Astrocyte (in vitro differentiated cells and primary cell): ENCODE results near the gene RWDD1. TPM values are rescaled to one million over a fixed set of nuclear protein-coding genes. Genes with fewer than 3 reads are reported as not detected.

Experiments used
- DNase-seq: peaks from one replicate; pipeline ENCODE4 v3.0.0-alpha.2; 2010; ENCODE audit warnings: low read depth
- FAIRE-seq: peaks from 2 replicates; lab custom pipeline; 2011; peaks lifted over from hg19 to GRCh38; lab: Jason Lieb, UNC
- H2AFZ ChIP-seq: 2 replicates; pipeline ENCODE4 v1.6.0; 2012; ENCODE audit warnings: low read depth, low read length, inconsistent platforms
- H3K27ac ChIP-seq: 2 replicates; pipeline ENCODE4 v1.5.1; 2011; ENCODE audit warnings: low read depth, low read length, inconsistent platforms
- H3K27me3 ChIP-seq: 2 replicates; pipeline ENCODE4 v1.6.0; 2011; ENCODE audit warnings: low read length, inconsistent platforms; ENCODE audit not compliant: insufficient read depth
- H3K36me3 ChIP-seq: 2 replicates; pipeline ENCODE4 v1.5.1; 2011; ENCODE audit warnings: low read length, inconsistent platforms; ENCODE audit not compliant: insufficient read depth
- H3K4me1 ChIP-seq: 2 replicates; pipeline ENCODE4 v1.5.1; 2011; ENCODE audit warnings: low read length, inconsistent platforms; ENCODE audit not compliant: insufficient read depth
- H3K4me2 ChIP-seq: 2 replicates; pipeline ENCODE4 v1.6.0; 2012; ENCODE audit warnings: low read length, inconsistent platforms
- H3K4me3 ChIP-seq: 2 replicates; pipeline ENCODE4 v1.5.1; 2011; ENCODE audit warnings: low read depth, mild to moderate bottlenecking, low read length, inconsistent platforms; ENCODE audit not compliant: insufficient read depth
- H3K79me2 ChIP-seq: 2 replicates; pipeline ENCODE4 v1.6.0; 2012; ENCODE audit warnings: mild to moderate bottlenecking, low read length, inconsistent platforms; ENCODE audit not compliant: insufficient read depth
- H3K9ac ChIP-seq: 2 replicates; pipeline ENCODE4 v1.6.0; 2012; ENCODE audit warnings: mild to moderate bottlenecking, low read length, inconsistent platforms
- H3K9me3 ChIP-seq: 2 replicates; pipeline ENCODE4 v1.5.1; 2012; ENCODE audit warnings: low read depth, mild to moderate bottlenecking, low read length, inconsistent platforms; ENCODE audit not compliant: insufficient read depth
- H4K20me1 ChIP-seq: 2 replicates; pipeline ENCODE4 v1.6.0; 2012; ENCODE audit warnings: low read length, inconsistent platforms; ENCODE audit not compliant: insufficient read depth
- H3K27ac Mint-ChIP-seq: one replicate; pipeline ENCODE4 v1.8.0; 2021; ENCODE audit warnings: mild to moderate bottlenecking, mixed read lengths; ENCODE audit not compliant: unreplicated experiment
- H3K27me3 Mint-ChIP-seq: one replicate; pipeline ENCODE4 v1.8.0; 2021; ENCODE audit warnings: low read depth, mixed read lengths; ENCODE audit not compliant: unreplicated experiment
- H3K36me3 Mint-ChIP-seq: one replicate; pipeline ENCODE4 v1.8.0; 2021; ENCODE audit warnings: low read depth, mixed read lengths; ENCODE audit not compliant: unreplicated experiment
- H3K4me1 Mint-ChIP-seq: one replicate; pipeline ENCODE4 v1.8.0; 2021; ENCODE audit warnings: low read depth, mixed read lengths; ENCODE audit not compliant: unreplicated experiment
- H3K4me3 Mint-ChIP-seq: one replicate; pipeline ENCODE4 v1.8.0; 2021; ENCODE audit warnings: mild to moderate bottlenecking, moderate library complexity, mixed read lengths; ENCODE audit not compliant: unreplicated experiment
- H3K9me3 Mint-ChIP-seq: one replicate; pipeline ENCODE4 v1.8.0; 2021; ENCODE audit warnings: mild to moderate bottlenecking, mixed read lengths; ENCODE audit not compliant: unreplicated experiment
- EZH2 ChIP-seq: IDR thresholded peaks from 2 replicates; pipeline ENCODE4 v1.6.1; 2012; ENCODE audit warnings: mild to moderate bottlenecking, low read length, inconsistent platforms; ENCODE audit not compliant: insufficient read depth
- total RNA-seq: library from RNA; stranded (reverse); gene quantifications from 2 replicates; pipeline ENCODE4 v1.2.1, GENCODE V29; 2021
- TF ChIP-seq, protein P1 (sequence below): IDR thresholded peaks from 2 replicates; pipeline ENCODE4 v1.5.1; 2011; ENCODE audit warnings: low read depth, mild to moderate bottlenecking, inconsistent platforms, low read length, moderate library complexity; ENCODE audit not compliant: insufficient read depth

RWDD1 gene
- total RNA-seq, 1 donor from 2014 or later = 45.1 TPM

DNA sequence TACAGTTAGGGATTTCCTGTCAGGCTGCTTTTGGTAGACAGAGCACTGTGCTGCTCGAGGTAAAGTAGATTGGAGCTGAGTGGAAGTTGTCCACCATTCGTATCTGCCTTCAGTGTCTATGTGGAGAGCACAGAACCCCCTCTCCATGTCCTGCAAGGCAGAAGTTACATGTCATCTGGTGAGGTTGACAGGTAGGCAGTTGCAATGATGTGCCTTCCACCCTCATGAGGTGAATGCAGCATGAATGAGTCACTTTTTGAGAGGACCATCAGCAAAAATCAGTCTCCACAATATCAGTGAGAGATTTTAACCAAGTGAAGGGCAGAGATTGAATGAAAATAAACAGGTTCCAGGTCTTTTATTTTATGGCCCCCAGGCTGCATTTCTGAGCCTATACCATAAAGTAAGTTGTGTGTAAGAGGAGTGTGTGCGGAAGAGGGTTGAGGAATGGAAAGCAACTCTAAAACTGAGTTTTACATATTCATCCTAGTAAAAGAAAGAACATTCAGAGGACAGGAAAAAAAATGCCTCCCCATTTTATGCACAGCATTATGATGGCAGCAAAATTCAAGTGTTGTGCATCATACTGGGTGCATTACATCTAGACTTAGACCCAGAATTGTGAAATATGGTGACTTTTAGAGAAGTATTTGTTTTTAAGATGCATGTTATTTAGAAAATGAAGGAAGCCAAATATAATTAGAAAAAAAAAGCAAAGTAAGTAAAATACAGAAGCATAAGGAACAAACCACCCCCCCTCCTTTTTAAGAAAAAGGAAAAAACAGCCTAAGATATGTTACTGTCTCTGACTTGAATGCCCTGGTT, 41.6 kb upstream of the RWDD1 start:
- Mint-ChIP-seq H3K27ac (no peak overlapping the region), H3K36me3 (no peaks in the 10 kb centered on the region), H3K27me3 (no peaks in the 10 kb centered on the region), H3K4me1 (peaks cover 26% of the 10 kb centered on the region), H3K9me3 (no peaks in the 10 kb centered on the region), H3K4me3 (no peak overlapping the region)
- peak overlapping the region; percentile 9 for H3K4me2 ChIP-seq
- FAIRE-seq = no peak
- H3K4me1 ChIP-seq = peaks cover 18% of the 10 kb centered on the region
- no peak overlapping the region for H2AFZ ChIP-seq
- no peak overlapping the region for H3K27ac ChIP-seq
- no peak overlapping the region for H3K9ac ChIP-seq
- no peaks in the 10 kb centered on the region for H3K9me3 ChIP-seq
- H3K4me3 ChIP-seq = no peak overlapping the region
- no peak for DNase-seq
- no peaks in the 10 kb centered on the region for H3K79me2 ChIP-seq
- no peaks in the 10 kb centered on the region for H3K27me3 ChIP-seq
- TF ChIP-seq, protein P1, sequence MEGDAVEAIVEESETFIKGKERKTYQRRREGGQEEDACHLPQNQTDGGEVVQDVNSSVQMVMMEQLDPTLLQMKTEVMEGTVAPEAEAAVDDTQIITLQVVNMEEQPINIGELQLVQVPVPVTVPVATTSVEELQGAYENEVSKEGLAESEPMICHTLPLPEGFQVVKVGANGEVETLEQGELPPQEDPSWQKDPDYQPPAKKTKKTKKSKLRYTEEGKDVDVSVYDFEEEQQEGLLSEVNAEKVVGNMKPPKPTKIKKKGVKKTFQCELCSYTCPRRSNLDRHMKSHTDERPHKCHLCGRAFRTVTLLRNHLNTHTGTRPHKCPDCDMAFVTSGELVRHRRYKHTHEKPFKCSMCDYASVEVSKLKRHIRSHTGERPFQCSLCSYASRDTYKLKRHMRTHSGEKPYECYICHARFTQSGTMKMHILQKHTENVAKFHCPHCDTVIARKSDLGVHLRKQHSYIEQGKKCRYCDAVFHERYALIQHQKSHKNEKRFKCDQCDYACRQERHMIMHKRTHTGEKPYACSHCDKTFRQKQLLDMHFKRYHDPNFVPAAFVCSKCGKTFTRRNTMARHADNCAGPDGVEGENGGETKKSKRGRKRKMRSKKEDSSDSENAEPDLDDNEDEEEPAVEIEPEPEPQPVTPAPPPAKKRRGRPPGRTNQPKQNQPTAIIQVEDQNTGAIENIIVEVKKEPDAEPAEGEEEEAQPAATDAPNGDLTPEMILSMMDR = no peak
- TF ChIP-seq EZH2 = no peak
- no peaks in the 10 kb centered on the region for H3K36me3 ChIP-seq
- H4K20me1 ChIP-seq = no peaks in the 10 kb centered on the region

DNA sequence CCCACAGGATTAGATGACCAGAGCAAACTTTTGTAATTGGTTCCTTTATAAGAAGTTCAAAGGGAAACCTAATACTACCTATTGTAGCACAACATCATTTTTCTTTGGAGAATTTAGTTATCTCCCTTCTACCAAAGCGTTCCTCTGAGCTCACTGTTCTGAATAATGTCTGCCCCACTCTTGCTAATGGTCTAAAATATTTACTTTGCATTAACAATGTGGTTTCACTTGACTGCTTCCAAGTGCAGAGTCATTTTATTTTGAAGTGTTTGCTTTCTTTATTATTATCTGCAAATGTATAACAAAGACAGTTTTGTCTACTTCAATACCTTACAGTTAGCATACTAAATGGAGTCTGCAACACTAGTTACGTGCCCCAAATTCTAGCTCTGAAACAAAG, 40.9 kb upstream of the RWDD1 start:
- no peaks in the 10 kb centered on the region for H3K9me3 Mint-ChIP-seq
- no peak overlapping the region for H3K4me3 Mint-ChIP-seq
- Histone ChIP-seq H4K20me1 (no peaks in the 10 kb centered on the region), H3K27ac (no peak overlapping the region), H3K4me3 (no peak overlapping the region), H3K27me3 (no peaks in the 10 kb centered on the region), H3K79me2 (no peaks in the 10 kb centered on the region), H3K4me1 (peaks cover 18% of the 10 kb centered on the region), H2AFZ (no peak overlapping the region), H3K36me3 (no peaks in the 10 kb centered on the region), H3K4me2 (peak overlapping the region; percentile 9), H3K9ac (no peak overlapping the region), H3K9me3 (no peaks in the 10 kb centered on the region)
- peaks cover 26% of the 10 kb centered on the region for H3K4me1 Mint-ChIP-seq
- no peak for TF ChIP-seq EZH2
- TF ChIP-seq, protein P1 = no peak
- H3K27me3 Mint-ChIP-seq = no peaks in the 10 kb centered on the region
- FAIRE-seq = no peak
- peak; percentile 65 for DNase-seq
- no peak overlapping the region for H3K27ac Mint-ChIP-seq
- H3K36me3 Mint-ChIP-seq = no peaks in the 10 kb centered on the region
